Stimulated activated CD8-positive, alpha-beta memory T cell treated with anti-CD3 and anti-CD28 coated beads, Interleukin-7, amount 100 ng/mL, for 1 hour (primary cell): ENCODE results near the gene DNAH17.

Experiments
- DNase-seq, 2 donors: peaks; one replicate each; pipeline ENCODE4 v3.0.0-alpha.2; 2020; ENCODE audit warnings: low read depth in 2 of 2

The DNAH17 gene

DNA sequence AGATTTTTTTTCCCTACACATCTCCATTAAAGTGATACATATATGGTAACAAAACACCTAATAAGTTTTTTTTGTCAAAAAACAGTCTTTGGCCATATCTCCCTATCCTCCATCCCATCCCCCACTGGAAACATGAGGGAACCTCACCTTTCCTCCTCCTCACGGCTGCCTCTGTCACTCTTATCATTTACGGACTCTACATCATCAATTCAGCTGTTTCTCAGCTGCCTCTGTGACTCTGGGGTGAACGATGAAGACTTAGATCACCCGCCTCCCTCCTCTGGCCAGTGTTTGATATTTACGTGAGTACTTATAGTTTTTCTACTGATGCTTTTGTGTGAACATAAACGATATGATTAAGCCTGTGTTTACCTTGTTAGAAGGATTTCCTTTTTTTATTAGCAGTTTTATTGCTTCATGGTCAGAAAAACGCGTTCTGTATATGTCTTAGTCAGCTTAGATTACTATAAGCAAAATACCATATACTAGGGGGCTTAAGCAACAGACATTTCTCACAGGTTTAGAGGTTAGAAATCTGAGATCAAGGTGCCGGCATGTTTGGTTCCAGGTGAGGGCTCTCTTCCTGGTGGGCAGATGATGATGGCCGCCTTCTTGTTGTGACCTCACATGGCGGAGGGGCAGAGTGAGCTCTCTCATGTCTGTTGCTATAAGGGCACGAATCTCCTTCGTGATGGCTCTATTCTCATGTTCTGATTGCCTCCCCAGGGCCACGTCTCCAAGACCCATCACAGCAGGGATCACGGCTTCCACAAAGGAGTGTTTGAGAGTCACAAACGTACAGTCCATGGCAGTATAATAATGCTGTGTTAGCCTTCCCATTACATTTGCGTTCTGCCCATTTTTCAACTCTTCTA lies 32.1 kb downstream of the DNAH17 start:
- DNase-seq, result no peak

DNA sequence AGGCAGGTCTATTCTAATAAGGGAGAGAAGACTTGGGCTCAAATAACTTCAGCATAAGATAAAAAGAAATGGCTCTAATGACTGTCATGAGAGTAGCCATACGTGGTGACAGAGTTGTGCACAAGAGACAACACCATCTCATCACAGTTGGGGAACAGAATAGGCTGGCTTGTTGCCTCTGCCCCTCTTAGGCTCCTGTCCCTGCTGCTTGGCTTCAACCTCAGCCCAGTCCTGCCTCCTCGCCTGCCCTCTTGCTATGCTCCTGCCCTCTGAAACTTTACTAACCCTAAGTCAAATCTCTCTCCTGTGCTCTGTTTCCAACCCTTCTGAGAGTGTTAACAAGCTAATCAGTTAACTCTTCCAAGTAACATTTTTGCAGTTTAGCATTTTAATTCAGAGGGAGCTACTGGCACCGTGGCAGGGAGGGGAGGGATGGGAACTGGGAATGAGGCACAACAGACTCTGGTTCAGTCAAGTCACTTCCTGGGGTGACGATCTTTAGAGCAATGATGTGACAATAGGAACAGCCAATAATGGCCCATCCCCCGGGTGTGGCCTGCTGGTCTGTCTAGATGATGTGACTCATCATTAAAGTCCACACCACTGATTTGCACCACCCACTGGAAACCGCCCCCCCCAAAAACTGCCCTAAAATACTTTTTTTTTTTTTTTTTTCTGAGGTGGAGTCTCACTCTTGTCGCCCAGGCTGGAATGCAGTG lies 35.5 kb downstream of the DNAH17 start:
- DNase-seq, result no peak

DNA sequence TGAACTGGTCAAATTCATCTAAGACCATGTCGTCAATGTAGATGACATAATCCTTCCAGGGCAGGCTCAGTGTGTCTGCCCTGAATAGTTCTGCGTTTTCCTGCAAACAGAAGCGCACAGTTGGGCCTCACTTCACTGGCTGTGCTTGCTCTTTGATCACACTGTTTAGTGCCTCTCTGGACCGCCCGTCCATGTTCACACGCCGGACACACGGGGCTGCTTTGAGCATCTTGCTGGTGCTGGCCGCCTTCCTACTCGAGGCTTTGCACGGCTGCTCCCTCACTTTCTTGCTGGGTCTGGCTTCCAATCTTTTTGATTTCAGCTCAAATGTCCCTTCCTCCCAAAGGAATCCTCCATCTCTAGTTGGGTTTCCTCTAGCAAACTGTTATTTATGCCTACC lies 37.4 kb downstream of the DNAH17 start:
- no peak for DNase-seq

DNA sequence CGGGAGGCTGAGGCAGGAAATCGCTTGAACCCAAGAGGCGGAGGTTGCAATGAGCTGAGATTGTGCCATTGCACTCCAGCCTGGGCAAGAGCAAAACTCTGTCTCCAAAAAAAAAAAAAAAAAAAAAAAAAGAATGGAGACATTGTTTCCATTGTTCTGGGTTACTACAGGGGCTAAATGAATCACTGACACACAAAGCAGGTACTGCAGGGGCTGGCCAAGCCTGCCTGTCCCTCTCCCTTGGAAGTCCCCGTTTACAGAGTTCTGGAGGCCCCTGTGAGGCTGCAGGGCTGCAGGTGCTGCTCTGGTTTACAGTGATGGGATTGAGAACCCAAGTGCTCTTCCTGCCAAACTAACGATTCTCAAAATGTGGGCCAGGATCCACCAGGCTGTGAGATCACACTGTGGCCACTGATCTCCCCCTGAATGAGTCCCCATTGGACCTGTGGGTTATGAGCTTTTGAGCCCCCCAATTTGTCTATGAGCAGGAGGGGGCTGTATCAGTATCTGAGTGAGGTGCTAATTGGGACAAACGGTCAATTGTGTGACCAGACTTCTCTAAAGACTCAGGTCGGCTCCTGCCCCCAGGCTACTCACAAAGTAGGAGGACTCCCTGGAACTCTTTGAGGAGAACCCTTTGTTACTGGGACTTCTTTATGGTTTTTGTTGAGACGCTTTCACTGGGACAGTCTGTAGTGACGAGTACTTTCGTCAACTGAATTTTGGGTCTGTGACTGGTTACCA lies 39.0 kb downstream of the DNAH17 start:
- no peak for DNase-seq

DNA sequence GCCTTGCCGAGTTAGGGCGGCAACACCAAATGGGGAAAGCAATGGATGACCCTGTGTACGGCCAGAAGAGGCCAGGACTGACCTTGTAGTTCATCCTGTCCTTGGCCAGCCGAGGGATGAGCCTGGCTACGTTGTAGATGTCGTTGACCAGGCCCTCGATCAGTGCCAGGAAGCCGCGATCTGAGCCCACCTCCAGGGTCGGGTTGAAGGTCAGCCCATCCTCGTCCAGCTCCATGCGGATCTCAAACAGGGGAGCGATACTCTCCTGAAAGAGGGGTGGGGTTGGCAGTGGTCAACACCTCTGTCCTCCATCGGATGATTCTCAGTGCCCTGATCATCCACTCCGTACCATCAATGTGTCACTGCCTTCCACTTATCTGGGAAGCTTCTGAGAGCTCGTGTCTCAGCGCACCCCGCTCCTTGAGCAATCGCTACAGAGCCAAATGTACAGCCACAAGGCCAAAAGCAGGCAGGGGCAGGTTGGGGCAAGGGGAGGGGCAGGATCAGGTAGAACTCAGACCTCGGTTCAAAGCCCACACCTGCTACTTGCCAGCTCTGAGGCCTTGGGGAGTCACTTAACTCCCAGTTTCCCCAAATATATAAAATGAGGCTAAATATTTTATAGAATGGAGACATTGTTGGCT lies 39.9 kb downstream of the DNAH17 start:
- no peak for DNase-seq

DNA sequence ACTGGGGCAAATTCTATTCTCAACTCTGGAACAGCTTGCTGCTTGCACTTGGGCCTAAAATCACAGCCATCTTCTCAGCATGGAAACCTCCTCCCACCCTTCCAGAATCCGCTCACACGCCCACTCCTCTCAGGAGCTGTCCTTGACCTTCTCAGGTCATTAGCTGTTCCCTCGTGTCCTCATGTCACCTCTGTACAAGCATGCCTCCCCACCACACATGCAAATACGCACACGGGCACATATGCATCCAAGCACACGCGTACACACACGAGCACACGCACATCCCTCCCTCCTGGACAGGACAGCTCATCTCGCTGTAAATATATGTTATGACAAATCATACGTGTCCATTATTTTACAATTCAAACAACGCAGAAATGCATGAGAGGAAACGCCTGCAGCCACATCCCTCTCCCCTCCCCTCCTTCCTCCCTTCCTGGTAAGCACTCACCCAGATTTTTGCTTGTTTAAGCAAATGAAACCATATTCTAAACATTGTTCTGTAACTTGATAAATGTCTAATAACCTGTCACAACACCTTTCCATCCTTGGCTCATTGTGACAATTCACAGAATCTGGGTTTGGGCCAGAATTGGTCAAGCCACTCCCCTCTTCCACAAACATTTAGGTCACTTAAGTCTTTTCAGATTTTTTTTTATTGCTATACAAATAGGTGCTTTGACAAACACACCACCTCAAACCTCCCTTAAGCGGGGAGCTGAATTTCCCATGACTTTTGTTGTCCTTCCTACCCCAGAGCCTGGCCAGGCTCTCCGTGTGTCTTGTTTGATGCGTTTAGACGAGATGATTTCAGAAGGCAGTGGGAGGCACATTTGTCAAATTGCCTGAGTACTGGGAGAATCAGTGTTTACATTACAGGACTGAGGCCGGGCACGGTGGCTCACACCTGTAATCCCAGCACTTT lies 41.7 kb downstream of the DNAH17 start:
- DNase-seq, result no peak

DNA sequence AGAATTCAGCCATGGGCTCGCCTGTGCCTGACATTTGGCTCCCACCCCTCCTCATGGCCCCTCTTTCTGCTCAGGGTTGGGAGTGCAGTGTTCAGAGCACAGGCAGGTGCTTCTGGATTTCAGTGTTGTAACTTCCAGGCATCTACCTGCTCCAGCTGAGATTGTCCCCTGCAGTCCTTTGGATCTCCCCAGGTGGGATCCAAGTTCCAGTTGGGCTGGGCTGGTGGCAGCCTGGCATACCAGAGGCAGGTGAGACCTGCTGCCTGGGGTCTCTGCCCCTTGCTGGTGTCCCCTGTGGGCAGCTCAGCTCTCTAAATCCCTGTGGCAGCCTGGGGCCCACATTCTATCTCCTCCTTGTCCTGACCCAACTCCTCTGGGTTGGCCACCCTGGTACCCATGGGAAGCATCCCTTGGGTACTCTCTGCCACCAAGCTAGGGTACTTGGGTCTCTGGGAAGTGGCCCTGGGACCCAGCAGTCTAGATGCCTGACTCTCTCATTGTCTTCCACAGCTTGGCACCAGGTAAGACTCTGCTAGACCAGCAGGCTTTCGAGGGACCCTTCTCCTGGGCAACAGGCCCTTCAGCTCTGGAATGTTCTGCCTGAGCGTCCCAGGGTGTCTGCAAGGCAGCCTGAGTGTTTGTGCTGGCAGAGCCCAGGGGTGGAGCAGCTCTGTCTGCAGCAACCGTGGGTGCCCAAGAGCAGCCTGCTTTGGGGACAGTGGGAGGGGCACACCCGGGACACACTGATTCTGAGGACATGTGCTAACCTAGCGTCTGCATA lies 42.5 kb downstream of the DNAH17 start:
- DNase-seq, result no peak

DNA sequence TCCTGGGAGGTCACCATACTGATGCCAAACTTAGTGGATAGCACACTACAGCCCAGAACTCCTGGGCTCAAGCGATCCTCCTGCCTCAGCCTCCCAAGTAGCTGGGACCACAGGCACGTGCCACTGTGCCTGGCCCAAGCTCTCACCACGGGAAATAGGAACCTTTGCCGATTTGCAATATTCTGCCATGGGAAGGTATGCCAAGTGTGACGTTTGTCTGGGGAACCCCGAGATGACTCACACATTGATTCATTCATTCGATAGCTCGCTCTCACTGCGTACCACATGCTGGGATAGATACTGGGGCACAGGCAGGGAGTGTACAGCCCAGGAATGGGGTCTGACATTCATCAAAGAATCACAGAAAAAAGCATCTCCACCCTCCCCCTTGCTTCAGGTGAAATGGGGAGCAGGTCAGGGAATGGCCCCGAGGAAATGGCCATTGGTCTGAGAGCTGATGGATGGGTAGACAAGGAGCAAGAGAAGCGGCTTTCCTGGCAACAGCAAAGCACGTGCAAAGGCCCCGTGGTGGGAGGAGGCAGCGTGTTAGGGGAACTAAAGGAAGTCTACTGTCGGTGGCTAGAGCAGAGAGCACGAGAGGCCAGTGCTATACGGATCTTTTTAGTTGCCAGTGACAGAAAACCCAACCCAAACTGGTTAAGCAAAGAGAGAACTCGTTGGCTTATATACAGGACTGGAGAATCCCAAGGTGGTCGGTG lies 44.1 kb downstream of the DNAH17 start:
- DNase-seq, result no peak

DNA sequence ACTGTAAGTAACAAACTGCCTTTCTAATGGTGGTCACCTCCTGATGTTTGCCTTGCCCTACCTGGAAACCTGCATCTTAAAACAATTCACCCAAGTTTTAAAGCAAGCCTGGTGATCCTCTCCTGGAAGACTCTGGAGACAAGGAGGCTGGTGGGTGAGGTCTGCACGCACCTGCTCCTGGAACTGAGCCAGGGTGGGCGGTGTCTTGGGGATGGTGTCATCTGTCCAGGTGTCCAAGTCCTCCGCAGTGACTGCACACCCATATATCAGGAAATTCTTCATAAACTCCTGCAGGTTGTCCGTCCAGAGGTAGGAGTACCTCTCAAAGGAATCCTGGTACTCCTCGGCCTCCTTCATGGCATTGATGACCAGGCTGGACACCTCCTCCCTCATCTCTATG lies 44.9 kb downstream of the DNAH17 start:
- DNase-seq, result no peak

DNA sequence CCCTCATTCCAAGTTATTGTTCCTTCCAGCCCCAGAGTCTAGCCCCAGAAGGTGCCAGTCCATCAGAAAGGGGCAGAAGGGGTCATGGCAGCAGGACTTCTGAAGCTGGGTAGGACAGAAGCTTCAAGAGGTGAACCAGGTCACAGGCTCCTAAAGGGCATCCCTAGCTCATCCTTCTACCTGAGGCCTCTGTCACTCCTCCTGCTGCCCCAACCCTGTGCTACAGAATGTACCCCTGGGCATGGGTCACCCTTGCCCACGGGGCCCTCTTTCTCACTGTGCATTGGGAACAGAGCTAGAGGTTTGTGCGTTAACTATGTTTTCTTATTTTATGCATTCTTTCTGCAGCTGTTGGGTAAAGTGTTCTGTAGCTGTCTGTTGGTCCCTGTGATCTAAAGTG lies 46.5 kb downstream of the DNAH17 start:
- DNase-seq, result no peak

DNA sequence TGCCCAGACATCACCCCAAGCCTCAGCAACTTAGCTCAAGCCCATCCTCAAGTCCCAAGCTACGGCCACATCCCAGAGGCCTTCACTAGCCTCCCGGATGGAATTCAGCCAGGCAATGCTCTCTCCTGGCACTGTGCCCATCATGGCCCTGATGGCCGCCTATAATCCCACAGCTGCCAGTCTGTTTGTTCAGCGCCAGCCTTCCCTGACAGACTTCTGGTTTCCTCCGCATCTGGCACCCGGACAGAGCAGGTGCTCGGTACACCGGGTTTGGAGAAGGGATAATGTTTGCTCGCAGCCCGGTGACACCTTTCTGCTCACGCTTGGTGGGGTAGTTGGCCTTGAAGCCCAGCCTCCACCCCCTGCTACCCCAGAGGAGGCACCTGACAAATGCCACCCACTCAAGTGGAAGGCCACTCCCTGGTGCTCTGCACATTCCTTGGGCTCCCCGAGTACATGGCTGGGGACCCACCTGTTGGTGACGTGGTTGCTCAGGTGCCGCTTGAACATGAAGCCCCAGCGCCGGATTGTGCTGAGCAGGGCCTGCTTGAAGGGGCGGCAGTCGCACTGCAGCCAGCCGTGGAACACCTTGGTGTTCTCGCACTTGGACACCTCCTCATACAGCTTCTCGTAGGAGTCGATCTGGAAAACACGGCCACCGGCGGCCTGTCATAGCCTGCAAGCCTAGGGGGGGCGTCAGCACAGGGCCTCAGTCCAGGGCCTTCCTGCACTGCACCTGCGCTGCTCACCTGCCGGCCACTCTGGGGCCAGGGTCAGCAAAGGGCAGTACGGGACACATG lies 47.1 kb downstream of the DNAH17 start:
- no peak for DNase-seq

DNA sequence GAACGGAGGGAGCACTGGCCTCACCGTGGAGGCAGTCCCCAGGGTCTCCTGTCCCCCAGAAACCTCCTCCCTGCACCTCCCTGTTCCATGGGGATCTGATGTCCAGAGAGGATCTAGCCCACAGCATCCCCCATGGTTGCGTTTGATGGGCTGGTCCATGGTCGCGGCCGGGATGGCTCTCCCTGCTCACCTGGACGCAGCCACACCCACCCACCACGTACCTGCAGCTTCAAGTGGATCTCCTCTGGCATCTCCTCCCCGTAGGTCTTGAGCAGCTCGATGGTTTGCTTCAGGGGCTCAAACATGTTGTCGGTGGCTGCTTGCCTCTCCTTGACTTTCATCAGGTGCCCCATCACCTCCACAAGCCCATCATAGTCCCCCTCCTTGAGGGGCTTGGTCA lies 47.9 kb downstream of the DNAH17 start:
- no peak for DNase-seq

DNA sequence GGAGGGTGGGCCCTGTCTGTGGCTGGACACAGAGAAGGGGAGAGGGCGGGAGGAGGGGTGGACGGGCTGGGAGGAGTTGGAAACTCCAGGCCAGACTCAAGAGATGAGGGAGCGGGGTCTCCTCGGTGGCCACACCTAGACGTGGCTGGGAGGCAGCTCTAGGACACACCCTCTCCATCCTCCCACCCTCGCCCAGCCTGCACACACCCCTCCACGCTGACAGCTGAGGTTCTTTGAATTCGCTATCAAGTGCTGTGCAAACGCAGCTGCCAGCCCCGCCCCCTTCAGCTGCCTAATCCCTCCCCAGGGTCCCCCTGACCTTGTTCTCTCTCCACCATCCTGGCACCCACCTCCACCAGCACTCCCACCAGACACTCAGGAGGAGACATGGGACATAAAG lies 48.7 kb downstream of the DNAH17 start:
- no peak for DNase-seq

DNA sequence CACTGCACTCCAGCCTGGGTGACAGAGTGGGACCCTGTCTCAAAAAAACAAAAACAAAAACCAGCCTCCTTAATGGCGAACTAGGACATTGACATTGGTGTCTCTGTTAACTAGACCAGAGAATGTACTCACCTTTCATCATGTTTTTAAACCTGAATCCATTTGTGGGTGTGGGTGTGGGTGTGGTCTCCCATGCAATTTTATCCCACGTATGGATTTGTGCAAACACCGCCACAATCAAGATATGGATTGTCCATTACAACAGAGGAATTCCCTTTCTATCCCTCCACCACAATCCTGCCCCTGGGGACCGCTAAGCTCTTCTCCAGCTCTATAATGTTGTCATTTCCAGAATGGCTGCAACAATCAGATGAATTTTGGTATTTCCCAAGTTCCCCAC lies 49.9 kb downstream of the DNAH17 start:
- no peak for DNase-seq

DNA sequence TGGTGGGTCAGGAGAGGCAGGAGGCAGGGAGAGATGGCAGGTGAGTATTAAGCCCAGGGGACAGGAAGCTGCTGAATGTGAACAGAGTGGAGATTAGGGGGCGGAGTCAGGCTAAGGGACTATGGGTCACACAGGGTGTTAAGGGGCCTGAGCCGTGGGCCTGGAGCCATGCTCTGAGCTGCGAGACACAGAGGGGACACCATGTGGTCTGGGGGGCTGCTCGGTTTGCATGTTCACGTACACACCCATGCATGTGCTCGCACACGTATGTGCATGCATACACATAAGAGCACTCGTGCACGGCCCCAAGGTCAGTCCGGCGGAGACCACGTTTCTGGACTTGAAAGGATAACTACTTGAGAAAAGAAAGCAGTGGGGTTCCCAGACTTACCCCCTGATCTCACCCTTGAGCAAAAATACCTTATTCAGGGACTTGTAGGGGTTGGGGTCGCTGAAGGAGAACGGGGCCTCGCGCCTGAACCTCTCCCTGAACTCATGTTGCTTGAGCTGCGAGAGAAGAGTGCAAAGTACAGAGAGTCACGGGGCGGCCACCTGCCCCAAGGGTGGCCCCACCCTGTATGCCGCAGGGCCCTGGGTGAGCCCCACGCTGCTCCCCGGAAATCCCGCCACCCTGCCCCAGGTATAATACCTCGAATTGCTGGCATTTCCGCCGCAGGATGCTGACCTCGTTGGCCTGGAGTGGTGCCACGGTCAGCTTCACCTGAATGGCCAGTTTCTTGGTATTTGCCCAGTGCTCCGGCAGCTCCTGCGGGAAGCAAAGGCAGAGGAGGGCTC lies 50.8 kb downstream of the DNAH17 start:
- no peak for DNase-seq

DNA sequence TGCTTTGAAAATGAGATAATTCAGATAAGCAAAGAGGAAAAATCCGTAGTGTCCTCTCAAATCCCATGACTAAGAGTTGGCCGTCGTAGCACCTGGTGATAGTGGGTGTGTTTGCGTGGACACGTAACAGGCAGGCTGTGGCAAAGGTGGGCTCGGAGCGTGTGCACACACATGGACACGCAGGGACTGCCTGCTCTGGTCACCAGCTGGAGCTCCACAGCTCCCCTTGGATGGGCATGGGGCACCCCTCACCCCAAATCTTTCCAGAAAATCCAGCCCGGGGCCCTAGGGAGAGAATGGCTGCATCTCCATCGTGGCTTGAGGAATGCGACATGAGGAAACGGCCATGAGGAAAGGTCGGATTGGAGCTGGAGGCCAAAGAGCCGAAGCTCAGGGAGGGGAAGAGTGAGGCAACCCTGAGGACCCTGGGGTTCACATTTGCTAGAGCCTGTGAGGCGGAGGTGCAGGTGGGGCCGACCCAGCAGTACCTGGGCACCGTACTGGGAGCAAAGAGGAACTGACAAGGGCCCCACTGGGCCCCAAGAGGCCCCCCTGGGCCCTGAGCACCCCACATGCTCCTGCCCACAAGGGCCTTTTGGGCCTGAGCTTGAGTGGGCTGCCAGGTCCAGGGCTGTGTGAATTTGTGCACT lies 51.6 kb downstream of the DNAH17 start:
- no peak for DNase-seq

DNA sequence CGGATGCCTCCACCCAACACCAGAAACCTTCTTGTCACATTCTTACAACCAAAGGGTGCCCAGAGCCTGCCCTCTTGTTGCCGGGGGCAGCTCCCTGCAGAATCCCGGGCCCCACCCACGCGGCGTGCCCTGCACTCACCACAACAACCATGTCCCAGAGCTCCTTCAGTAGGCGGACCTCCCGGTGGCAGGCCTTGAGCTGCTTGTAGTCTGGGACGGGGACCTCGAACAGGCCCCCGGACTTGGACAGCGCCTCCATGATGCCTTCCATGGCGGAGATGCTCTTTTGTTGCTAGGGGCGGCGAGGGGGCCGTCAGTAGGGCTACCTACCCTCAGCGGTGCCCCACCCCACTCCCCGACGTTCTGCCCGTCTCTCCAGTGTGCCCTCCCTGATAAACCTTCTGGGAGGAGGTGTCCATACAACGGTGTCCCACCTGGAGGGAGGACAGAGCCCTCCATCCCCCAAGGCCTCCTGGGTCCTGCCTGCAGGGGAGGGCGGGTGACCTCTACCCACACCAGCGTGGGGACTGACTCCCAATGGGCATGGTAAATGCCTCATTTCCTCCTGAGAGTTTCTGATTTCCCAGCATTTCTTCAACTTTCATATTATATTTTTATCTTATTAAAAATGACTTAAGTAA lies 52.2 kb downstream of the DNAH17 start:
- no peak for DNase-seq
